ENCODE measurements around the gene PATJ.
"Not testable (repeated sequence)": the region's sequence is repeated elsewhere in the genome, so short reads cannot be mapped to it uniquely, and the experiment has no call there.

PATJ gene

DNA sequence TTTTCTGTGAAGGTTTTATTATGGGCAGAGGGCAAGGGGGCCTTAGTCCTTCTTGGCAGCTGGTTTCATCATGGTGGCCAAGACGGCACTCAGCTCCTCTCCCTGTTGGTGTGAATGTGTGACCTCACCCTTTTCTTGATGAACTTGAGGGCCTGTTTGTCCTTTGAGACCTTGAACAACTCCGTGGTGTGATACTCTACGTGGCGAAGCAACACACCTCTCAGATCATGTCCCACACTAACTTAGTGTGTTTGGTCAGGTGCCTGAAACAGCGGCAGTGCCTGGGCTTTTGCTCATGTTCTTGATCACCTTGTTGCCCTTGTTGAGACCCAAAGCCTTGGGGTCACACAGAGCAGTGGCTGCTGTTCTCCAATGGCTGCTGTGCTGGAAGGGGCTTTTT is 465.8 kb downstream of the PATJ start:
- TF ChIP-seq SPI1 (IDR thresholded peaks at IDR 0.05; ENCODE audit: low read depth, low read length), result no peak
- no peak for TF ChIP-seq POLR2A (IDR thresholded peaks at IDR 0.05; ENCODE audit: low read depth, low read length)
- no peak for TF ChIP-seq PAX5 (IDR thresholded peaks at IDR 0.05; ENCODE audit: insufficient read depth, low read length, severe bottlenecking)
- no peak for TF ChIP-seq POLR2AphosphoS5 (IDR thresholded peaks at IDR 0.05; ENCODE audit: low read depth, low read length)
- TF ChIP-seq POU2F2 (IDR thresholded peaks at IDR 0.05; ENCODE audit: low read depth, low read length), result no peak
- no peak for TF ChIP-seq TAF1 (IDR thresholded peaks at IDR 0.05; ENCODE audit: low read depth, low read length)
- DNase-seq (ENCODE audit: insufficient read length, low spot score) (no peak), FAIRE-seq (no peak)

DNA sequence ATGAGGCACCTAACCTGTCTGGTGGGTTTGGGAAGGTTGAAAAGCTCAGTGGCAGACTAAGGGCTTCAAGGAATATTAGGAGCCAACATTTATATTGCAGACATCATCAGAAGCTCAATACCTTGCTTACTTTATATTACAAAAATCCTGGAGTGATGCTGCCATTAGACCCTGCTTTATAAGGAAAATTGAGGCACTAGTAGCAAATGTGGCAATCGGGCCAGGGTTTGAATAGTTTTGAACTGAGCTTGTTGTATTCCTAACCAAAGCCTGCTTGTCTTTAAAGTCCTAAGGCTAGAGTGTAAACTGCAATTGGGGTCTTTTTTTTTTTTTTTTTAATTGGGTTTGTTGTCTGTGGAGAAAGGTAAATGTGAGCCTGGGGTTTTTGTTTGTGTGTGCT is 466.7 kb downstream of the PATJ start:
- no peak for FAIRE-seq
- TF ChIP-seq POLR2A (IDR thresholded peaks at IDR 0.05; ENCODE audit: low read depth, low read length) (no peak), TAF1 (IDR thresholded peaks at IDR 0.05; ENCODE audit: low read depth, low read length) (no peak), PAX5 (IDR thresholded peaks at IDR 0.05; ENCODE audit: insufficient read depth, low read length, severe bottlenecking) (no peak), SPI1 (IDR thresholded peaks at IDR 0.05; ENCODE audit: low read depth, low read length) (no peak), POU2F2 (IDR thresholded peaks at IDR 0.05; ENCODE audit: low read depth, low read length) (no peak), POLR2AphosphoS5 (IDR thresholded peaks at IDR 0.05; ENCODE audit: low read depth, low read length) (no peak)
- DNase-seq (ENCODE audit: insufficient read length, low spot score), result no peak

GRCh38 chr1:62209931-62210595 is 467.8 kb downstream of the PATJ start:
- DNase-seq (ENCODE audit: insufficient read length, low spot score), result no peak
- TF ChIP-seq SPI1 (IDR thresholded peaks at IDR 0.05; ENCODE audit: low read depth, low read length), result no peak
- no peak for TF ChIP-seq PAX5 (IDR thresholded peaks at IDR 0.05; ENCODE audit: insufficient read depth, low read length, severe bottlenecking)
- no peak for TF ChIP-seq TAF1 (IDR thresholded peaks at IDR 0.05; ENCODE audit: low read depth, low read length)
- TF ChIP-seq POU2F2 (IDR thresholded peaks at IDR 0.05; ENCODE audit: low read depth, low read length), result no peak
- no peak for TF ChIP-seq POLR2AphosphoS5 (IDR thresholded peaks at IDR 0.05; ENCODE audit: low read depth, low read length)
- no peak for TF ChIP-seq POLR2A (IDR thresholded peaks at IDR 0.05; ENCODE audit: low read depth, low read length)
- no peak for FAIRE-seq

DNA sequence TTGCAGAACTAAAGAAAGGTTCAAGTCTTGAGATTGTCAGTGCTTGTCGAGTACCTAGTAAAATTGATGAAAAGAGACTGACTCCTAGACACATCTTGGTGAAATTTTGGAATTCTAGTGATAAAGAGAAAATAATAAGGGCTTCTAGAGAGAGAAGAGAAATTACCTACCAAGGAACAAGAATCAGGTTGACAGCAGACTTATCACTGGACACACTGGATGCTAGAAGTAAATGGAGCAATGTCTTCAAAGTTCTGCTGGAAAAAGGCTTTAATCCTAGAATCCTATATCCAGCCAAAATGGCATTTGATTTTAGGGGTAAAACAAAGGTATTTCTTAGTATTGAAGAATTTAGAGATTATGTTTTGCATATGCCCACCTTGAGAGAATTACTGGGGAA is 468.7 kb downstream of the PATJ start:
- TF ChIP-seq PAX5 (IDR thresholded peaks at IDR 0.05; ENCODE audit: insufficient read depth, low read length, severe bottlenecking), result no peak
- TF ChIP-seq POU2F2 (IDR thresholded peaks at IDR 0.05; ENCODE audit: low read depth, low read length), result no peak
- no peak for TF ChIP-seq POLR2AphosphoS5 (IDR thresholded peaks at IDR 0.05; ENCODE audit: low read depth, low read length)
- TF ChIP-seq POLR2A (IDR thresholded peaks at IDR 0.05; ENCODE audit: low read depth, low read length), result no peak
- no peak for TF ChIP-seq TAF1 (IDR thresholded peaks at IDR 0.05; ENCODE audit: low read depth, low read length)
- no peak for TF ChIP-seq SPI1 (IDR thresholded peaks at IDR 0.05; ENCODE audit: low read depth, low read length)
- DNase-seq (ENCODE audit: insufficient read length, low spot score) (no peak), FAIRE-seq (no peak)

- FAIRE-seq, result no peak
- no peak for DNase-seq (ENCODE audit: insufficient read length, low spot score)
- TF ChIP-seq SPI1 (IDR thresholded peaks at IDR 0.05; ENCODE audit: low read depth, low read length), result no peak
- no peak for TF ChIP-seq POU2F2 (IDR thresholded peaks at IDR 0.05; ENCODE audit: low read depth, low read length)
- no peak for TF ChIP-seq TAF1 (IDR thresholded peaks at IDR 0.05; ENCODE audit: low read depth, low read length)
- no peak for TF ChIP-seq PAX5 (IDR thresholded peaks at IDR 0.05; ENCODE audit: insufficient read depth, low read length, severe bottlenecking)
- TF ChIP-seq POLR2AphosphoS5 (IDR thresholded peaks at IDR 0.05; ENCODE audit: low read depth, low read length), result no peak
- no peak for TF ChIP-seq POLR2A (IDR thresholded peaks at IDR 0.05; ENCODE audit: low read depth, low read length)
Measured at GRCh38 chr1:62212411-62212810, 470.1 kb downstream of the PATJ start.

DNA sequence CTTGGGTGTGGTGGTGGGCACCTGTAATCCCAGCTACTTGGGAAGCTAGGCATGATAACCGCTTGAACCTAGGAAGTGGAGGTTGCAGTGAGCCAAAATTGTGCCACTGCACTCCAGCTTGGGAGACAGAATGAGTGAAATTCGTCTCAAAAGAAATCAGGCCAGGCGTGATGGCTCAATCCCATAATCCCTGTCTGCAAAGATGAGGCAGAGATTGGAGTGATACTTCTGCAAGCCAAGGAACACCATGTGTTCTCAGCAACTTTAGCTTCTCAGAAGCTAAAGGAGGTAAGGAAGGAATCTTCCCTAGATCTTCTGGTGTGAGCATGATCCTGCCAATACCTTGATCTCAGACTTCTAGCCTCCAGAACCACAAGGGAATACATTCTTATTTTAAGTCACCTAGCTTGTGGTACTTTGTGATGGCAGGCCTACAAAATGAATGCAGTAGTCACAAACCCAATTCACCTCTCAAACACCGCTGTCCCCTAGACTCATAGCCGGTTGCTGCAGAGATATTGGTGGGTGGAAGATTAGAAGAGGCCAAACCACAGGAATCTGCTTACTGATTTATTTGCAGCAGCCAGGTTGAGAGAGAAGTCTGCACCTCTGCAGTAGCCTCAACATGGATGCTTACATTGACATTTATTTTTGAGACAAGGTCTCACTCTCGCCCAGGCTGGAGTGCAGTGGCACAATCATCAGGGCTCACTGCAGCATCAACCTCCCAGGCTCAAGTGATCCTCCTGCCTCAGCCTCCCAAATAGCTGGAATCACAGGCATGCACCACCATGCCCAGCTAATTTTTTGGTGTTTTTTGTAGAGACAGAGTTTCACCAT is 471.0 kb downstream of the PATJ start:
- DNase-seq (ENCODE audit: insufficient read length, low spot score) (no peak), FAIRE-seq (no peak)
- TF ChIP-seq SPI1 (IDR thresholded peaks at IDR 0.05; ENCODE audit: low read depth, low read length), result no peak
- no peak for TF ChIP-seq PAX5 (IDR thresholded peaks at IDR 0.05; ENCODE audit: insufficient read depth, low read length, severe bottlenecking)
- TF ChIP-seq POLR2A (IDR thresholded peaks at IDR 0.05; ENCODE audit: low read depth, low read length), result no peak
- TF ChIP-seq POLR2AphosphoS5 (IDR thresholded peaks at IDR 0.05; ENCODE audit: low read depth, low read length), result no peak
- no peak for TF ChIP-seq TAF1 (IDR thresholded peaks at IDR 0.05; ENCODE audit: low read depth, low read length)
- no peak for TF ChIP-seq POU2F2 (IDR thresholded peaks at IDR 0.05; ENCODE audit: low read depth, low read length)

DNA sequence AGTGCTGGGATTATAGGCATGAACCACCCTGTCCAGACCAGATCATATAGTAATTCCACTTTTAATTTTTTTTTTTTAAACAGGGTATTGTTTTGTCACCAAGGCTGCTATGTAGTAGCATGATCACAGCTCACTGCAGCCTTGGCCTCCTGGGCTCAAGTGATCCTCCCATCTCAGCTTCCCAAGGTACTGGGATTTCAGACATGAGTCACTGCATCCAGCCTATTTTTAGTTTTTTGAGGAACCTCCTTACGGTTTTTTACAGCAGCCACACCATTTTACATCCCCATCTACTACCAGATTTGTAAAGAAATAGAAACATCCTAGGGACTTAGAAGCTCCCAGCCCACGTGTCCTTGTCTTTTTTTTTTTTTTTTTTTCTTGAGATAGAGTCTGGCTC is 476.3 kb downstream of the PATJ start:
- no peak for TF ChIP-seq POU2F2 (IDR thresholded peaks at IDR 0.05; ENCODE audit: low read depth, low read length)
- TF ChIP-seq PAX5 (IDR thresholded peaks at IDR 0.05; ENCODE audit: insufficient read depth, low read length, severe bottlenecking), result no peak
- TF ChIP-seq TAF1 (IDR thresholded peaks at IDR 0.05; ENCODE audit: low read depth, low read length), result no peak
- TF ChIP-seq POLR2A (IDR thresholded peaks at IDR 0.05; ENCODE audit: low read depth, low read length), result no peak
- TF ChIP-seq POLR2AphosphoS5 (IDR thresholded peaks at IDR 0.05; ENCODE audit: low read depth, low read length), result no peak
- TF ChIP-seq SPI1 (IDR thresholded peaks at IDR 0.05; ENCODE audit: low read depth, low read length), result no peak
- DNase-seq (ENCODE audit: insufficient read length, low spot score) (no peak), FAIRE-seq (no peak)

DNA sequence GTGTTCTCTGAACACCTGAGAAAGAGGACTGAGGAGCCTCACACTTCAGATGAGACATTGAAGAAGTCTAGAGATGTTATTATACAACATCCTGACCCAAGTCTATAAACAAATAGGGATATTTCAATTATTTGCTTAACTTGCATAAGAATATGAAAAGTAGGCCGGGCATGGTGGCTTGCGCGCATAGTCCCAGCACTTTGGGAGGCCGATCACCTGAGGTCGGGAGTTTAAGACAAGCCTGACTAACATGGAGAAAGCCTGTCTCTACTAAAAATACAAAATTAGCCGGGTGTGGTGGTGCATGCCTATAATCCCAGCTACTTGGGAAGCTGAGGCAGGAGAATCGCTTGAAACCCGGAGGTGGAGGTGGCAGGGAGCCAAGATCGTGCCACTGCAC is 478.2 kb downstream of the PATJ start:
- not testable (repeated sequence) for FAIRE-seq; DNase-seq (ENCODE audit: insufficient read length, low spot score)

DNA sequence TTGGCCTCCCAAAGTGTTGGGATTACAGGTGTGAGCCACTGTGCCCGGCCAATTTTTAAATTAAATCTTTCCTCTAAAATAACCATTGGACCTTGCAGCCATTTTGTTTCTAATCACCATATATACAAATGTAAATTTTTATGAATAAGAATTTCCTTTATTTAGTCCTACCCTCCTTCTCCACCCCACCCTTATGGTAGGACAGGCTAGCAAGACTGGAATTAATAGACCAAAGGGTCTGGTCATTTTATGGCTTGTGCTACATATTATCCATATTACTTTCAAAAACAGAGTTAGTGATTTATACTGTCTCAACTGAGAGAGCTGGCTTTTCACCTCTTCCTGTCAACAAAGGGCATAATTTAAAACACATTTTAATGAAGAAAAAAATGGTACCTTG is 478.9 kb downstream of the PATJ start:
- FAIRE-seq, result no peak
- TF ChIP-seq SPI1 (IDR thresholded peaks at IDR 0.05; ENCODE audit: low read depth, low read length), result no peak
- no peak for TF ChIP-seq TAF1 (IDR thresholded peaks at IDR 0.05; ENCODE audit: low read depth, low read length)
- TF ChIP-seq POLR2AphosphoS5 (IDR thresholded peaks at IDR 0.05; ENCODE audit: low read depth, low read length), result no peak
- no peak for TF ChIP-seq POU2F2 (IDR thresholded peaks at IDR 0.05; ENCODE audit: low read depth, low read length)
- no peak for TF ChIP-seq POLR2A (IDR thresholded peaks at IDR 0.05; ENCODE audit: low read depth, low read length)
- no peak for TF ChIP-seq PAX5 (IDR thresholded peaks at IDR 0.05; ENCODE audit: insufficient read depth, low read length, severe bottlenecking)
- DNase-seq (ENCODE audit: insufficient read length, low spot score), result no peak
